ENCODE results near the gene SMAP2.

The SMAP2 gene

GRCh38 chr1:40352126-40352525, 21.4 kb upstream of the SMAP2 start:
- no peak for ATAC-seq (replicated peaks; ENCODE audit: extremely low read depth, poor library complexity, severe bottlenecking)
- Mint-ChIP-seq H3K36me3 (ENCODE audit: insufficient read depth) (peaks cover 2% of the 10 kb centered on the region), H3K27ac (ENCODE audit: low read depth) (no peak overlapping the region), H3K27me3 (no peaks in the 10 kb centered on the region), H3K9me3 (no peaks in the 10 kb centered on the region), H3K4me1 (no peaks in the 10 kb centered on the region), H3K4me3 (no peak overlapping the region)
- DNase-seq (ENCODE audit: low spot score in 2 of 2), result no peak

DNA sequence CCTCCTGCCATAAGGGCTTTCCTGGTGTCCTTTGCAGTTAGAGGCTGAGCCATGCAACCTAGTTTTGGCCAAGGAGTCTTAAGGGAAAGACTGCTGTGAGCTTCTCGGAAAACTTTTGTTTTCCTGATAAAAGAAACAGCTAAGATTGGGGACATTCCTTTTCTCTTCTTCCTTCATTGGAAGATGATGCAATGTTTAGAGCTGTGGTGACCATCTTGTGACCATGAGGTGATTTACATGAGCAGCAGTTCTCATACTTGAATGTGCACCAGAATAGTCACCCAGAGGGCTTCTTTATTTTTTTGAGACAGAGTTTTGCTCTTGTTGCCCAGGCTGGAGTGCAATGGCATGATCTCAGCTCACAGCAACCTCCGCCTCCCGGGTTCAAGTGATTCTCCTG, 20.4 kb upstream of the SMAP2 start:
- Mint-ChIP-seq H3K36me3 (ENCODE audit: insufficient read depth) (peaks cover 2% of the 10 kb centered on the region), H3K27ac (ENCODE audit: low read depth) (no peak overlapping the region), H3K9me3 (no peaks in the 10 kb centered on the region), H3K4me3 (no peak overlapping the region), H3K27me3 (no peaks in the 10 kb centered on the region), H3K4me1 (no peaks in the 10 kb centered on the region)
- no peak for DNase-seq (ENCODE audit: low spot score in 2 of 2)
- no peak for ATAC-seq (replicated peaks; ENCODE audit: extremely low read depth, poor library complexity, severe bottlenecking)

- H3K27me3 Mint-ChIP-seq, result no peaks in the 10 kb centered on the region
- DNase-seq (ENCODE audit: low spot score in 2 of 2) (no peak), ATAC-seq (replicated peaks; ENCODE audit: extremely low read depth, poor library complexity, severe bottlenecking) (no peak)
- H3K9me3 Mint-ChIP-seq, result no peaks in the 10 kb centered on the region
- no peak overlapping the region for H3K27ac Mint-ChIP-seq (ENCODE audit: low read depth)
- H3K4me3 Mint-ChIP-seq, result no peak overlapping the region
- no peaks in the 10 kb centered on the region for H3K4me1 Mint-ChIP-seq
- H3K36me3 Mint-ChIP-seq (ENCODE audit: insufficient read depth), result peaks cover 2% of the 10 kb centered on the region
Measured at GRCh38 chr1:40357625-40358024, 15.9 kb upstream of the SMAP2 start.

DNA sequence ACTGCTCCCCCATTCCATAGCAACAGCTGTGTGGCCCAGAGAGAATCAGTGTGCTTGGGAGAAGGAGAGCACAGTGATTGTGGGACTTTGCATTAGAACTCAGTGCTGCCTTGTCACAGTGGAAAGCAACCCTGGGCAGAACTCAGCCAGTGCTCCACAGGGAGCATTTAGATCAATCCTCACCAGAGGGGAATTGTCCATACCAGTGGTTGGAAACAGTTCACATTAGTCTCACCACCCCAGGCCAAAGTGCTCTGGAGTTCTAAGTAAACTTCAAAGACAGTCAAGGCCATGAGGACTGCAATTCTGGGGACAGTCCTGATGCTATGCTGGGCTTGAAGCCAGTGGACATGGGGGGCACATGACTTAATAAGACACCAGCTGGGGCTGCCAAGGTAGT, 12.9 kb upstream of the SMAP2 start:
- Mint-ChIP-seq H3K4me1 (no peaks in the 10 kb centered on the region), H3K4me3 (no peak overlapping the region), H3K27ac (ENCODE audit: low read depth) (no peak overlapping the region), H3K36me3 (ENCODE audit: insufficient read depth) (no peaks in the 10 kb centered on the region), H3K9me3 (no peaks in the 10 kb centered on the region), H3K27me3 (no peaks in the 10 kb centered on the region)
- ATAC-seq (replicated peaks; ENCODE audit: extremely low read depth, poor library complexity, severe bottlenecking) (no peak), DNase-seq (ENCODE audit: low spot score in 2 of 2) (no peak)

GRCh38 chr1:40361201-40361600, 12.3 kb upstream of the SMAP2 start:
- no peaks in the 10 kb centered on the region for H3K9me3 Mint-ChIP-seq

DNA sequence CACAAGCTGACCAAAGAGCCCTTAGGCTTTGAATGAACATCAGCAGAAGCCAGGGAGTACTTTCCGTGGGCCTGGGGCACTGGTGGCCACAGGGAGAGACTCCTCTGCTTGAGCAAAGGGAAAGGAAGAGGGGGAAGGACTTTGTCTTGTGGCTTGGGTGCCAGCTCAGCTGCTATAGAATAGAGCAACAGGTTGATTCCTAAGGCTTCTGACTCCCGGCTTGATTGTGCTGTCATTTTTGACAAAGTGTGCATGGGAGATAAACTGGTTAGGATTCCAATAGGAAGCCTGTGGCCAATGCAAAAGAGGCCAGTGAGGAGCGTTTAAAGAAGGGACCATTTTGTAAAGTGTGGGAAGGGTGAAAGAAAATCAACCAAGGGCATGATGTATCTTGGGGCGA, 11.9 kb upstream of the SMAP2 start:
- H3K36me3 Mint-ChIP-seq (ENCODE audit: insufficient read depth), result no peaks in the 10 kb centered on the region
- no peak overlapping the region for H3K27ac Mint-ChIP-seq (ENCODE audit: low read depth)
- H3K9me3 Mint-ChIP-seq, result no peaks in the 10 kb centered on the region
- H3K4me3 Mint-ChIP-seq, result no peak overlapping the region
- no peak for DNase-seq (ENCODE audit: low spot score in 2 of 2)
- no peaks in the 10 kb centered on the region for H3K27me3 Mint-ChIP-seq
- H3K4me1 Mint-ChIP-seq, result no peaks in the 10 kb centered on the region
- ATAC-seq (replicated peaks; ENCODE audit: extremely low read depth, poor library complexity, severe bottlenecking), result no peak

More at GRCh38 chr1:40361201-40361600, 12.3 kb upstream of the SMAP2 start:
- Mint-ChIP-seq H3K36me3 (ENCODE audit: insufficient read depth) (no peaks in the 10 kb centered on the region), H3K4me1 (no peaks in the 10 kb centered on the region), H3K27me3 (no peaks in the 10 kb centered on the region), H3K4me3 (no peak overlapping the region), H3K27ac (ENCODE audit: low read depth) (no peak overlapping the region)
- no peak for ATAC-seq (replicated peaks; ENCODE audit: extremely low read depth, poor library complexity, severe bottlenecking)
- DNase-seq (ENCODE audit: low spot score in 2 of 2), result no peak

DNA sequence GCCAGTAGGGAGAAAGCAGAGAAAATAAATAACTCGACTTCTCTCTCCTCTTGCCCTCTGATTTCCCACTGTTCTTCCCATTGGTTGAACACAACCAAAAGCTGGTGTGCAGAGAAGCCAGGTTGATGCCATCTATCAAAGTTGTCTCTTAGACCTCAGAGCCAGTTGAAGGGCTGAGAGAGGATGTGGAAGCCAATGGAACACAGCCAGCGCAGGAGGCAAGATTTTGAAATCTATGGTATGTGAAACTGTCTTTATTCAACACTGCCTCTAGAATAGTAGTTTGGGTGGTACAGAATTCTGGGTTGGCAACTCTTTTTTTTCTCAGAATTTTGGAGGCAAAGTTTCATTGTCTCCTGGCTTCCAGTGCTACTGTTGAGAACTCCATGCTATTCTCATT, 11.3 kb upstream of the SMAP2 start:
- no peak for ATAC-seq (replicated peaks; ENCODE audit: extremely low read depth, poor library complexity, severe bottlenecking)
- Mint-ChIP-seq H3K4me3 (no peak overlapping the region), H3K9me3 (no peaks in the 10 kb centered on the region), H3K4me1 (no peaks in the 10 kb centered on the region), H3K36me3 (ENCODE audit: insufficient read depth) (no peaks in the 10 kb centered on the region), H3K27me3 (no peaks in the 10 kb centered on the region), H3K27ac (ENCODE audit: low read depth) (no peak overlapping the region)
- no peak for DNase-seq (ENCODE audit: low spot score in 2 of 2)

DNA sequence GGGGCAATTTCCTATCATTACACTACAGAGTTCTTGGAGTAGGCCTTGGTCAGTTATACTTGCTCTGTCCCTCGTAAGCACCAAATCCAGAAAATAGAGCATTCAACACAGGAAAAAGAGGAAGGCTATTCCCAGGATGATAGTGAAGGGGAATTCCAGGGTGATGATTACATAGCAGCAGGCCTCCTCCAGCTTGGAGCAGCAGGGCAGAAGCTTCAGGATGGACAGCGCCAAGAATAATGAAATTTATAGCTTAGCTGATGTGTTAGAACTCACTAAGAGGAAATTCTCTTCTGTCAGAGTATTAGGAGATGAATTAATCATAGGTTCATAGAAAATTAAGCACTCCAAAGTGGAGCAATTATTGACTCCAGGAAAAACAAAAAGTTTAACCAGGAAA, 10.8 kb upstream of the SMAP2 start:
- no peak overlapping the region for H3K27ac Mint-ChIP-seq (ENCODE audit: low read depth)
- no peaks in the 10 kb centered on the region for H3K27me3 Mint-ChIP-seq
- no peaks in the 10 kb centered on the region for H3K36me3 Mint-ChIP-seq (ENCODE audit: insufficient read depth)
- no peak for ATAC-seq (replicated peaks; ENCODE audit: extremely low read depth, poor library complexity, severe bottlenecking)
- no peaks in the 10 kb centered on the region for H3K9me3 Mint-ChIP-seq
- no peaks in the 10 kb centered on the region for H3K4me1 Mint-ChIP-seq
- H3K4me3 Mint-ChIP-seq, result no peak overlapping the region
- no peak for DNase-seq (ENCODE audit: low spot score in 2 of 2)

GRCh38 chr1:40363721-40364120, 9.8 kb upstream of the SMAP2 start:
- DNase-seq (ENCODE audit: low spot score in 2 of 2) (no peak), ATAC-seq (replicated peaks; ENCODE audit: extremely low read depth, poor library complexity, severe bottlenecking) (no peak)
- H3K27me3 Mint-ChIP-seq, result no peaks in the 10 kb centered on the region
- no peaks in the 10 kb centered on the region for H3K36me3 Mint-ChIP-seq (ENCODE audit: insufficient read depth)
- H3K27ac Mint-ChIP-seq (ENCODE audit: low read depth), result peak overlapping the region; percentile 36
- no peak overlapping the region for H3K4me3 Mint-ChIP-seq
- no peaks in the 10 kb centered on the region for H3K4me1 Mint-ChIP-seq
- H3K9me3 Mint-ChIP-seq, result no peaks in the 10 kb centered on the region

DNA sequence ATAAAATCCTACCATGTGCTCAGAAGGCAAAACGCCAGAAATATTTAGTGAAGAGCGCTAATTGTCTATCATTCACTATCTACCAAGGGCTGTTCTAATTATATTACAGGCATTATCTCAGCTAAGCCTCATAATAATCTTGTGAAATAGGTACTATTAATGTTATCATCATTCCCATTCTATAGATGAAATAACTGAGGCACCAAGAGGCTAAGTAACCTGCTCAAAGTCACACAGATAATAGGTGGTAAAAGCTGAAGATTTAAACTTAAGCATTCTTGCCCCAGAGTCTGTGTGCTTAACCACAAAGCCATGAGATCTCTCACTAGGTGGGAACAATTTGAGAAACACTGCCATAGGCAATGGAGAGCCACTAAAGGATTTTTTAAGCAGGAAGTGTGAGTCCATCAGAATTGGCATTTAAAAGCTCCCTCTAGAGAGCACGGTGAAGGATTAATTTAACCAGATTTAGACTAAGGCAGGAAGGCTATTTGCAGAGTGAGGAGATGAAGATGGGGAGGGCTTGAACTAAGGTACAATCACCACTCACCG, 1.7 kb upstream of the SMAP2 start:
- no peaks in the 10 kb centered on the region for H3K27me3 Mint-ChIP-seq
- no peaks in the 10 kb centered on the region for H3K9me3 Mint-ChIP-seq
- ATAC-seq (replicated peaks; ENCODE audit: extremely low read depth, poor library complexity, severe bottlenecking), result no peak
- DNase-seq (ENCODE audit: low spot score in 2 of 2), result no peak
- H3K27ac Mint-ChIP-seq (ENCODE audit: low read depth), result no peak overlapping the region
- H3K4me3 Mint-ChIP-seq, result no peak overlapping the region
- peaks cover 34% of the 10 kb centered on the region for H3K4me1 Mint-ChIP-seq
- peaks cover 30% of the 10 kb centered on the region for H3K36me3 Mint-ChIP-seq (ENCODE audit: insufficient read depth)

- DNase-seq (ENCODE audit: low spot score in 2 of 2), result no peak
- Mint-ChIP-seq H3K27ac (ENCODE audit: low read depth) (peak overlapping the region; percentile 96), H3K27me3 (no peaks in the 10 kb centered on the region), H3K36me3 (ENCODE audit: insufficient read depth) (peaks cover 34% of the 10 kb centered on the region), H3K4me1 (peaks cover 43% of the 10 kb centered on the region), H3K9me3 (no peaks in the 10 kb centered on the region), H3K4me3 (peak overlapping the region; percentile 89)
- no peak for ATAC-seq (replicated peaks; ENCODE audit: extremely low read depth, poor library complexity, severe bottlenecking)
Measured at GRCh38 chr1:40372658-40373322, 737 bp upstream of the SMAP2 start.

GRCh38 chr1:40377512-40377911, 4.0 kb downstream of the SMAP2 start:
- ATAC-seq (replicated peaks; ENCODE audit: extremely low read depth, poor library complexity, severe bottlenecking) (no peak), DNase-seq (ENCODE audit: low spot score in 2 of 2) (no peak)
- H3K4me3 Mint-ChIP-seq, result peak overlapping the region; percentile 17
- peaks cover 71% of the 10 kb centered on the region for H3K4me1 Mint-ChIP-seq
- peaks cover 47% of the 10 kb centered on the region for H3K36me3 Mint-ChIP-seq (ENCODE audit: insufficient read depth)
- H3K9me3 Mint-ChIP-seq, result no peaks in the 10 kb centered on the region
- no peak overlapping the region for H3K27ac Mint-ChIP-seq (ENCODE audit: low read depth)
- H3K27me3 Mint-ChIP-seq, result no peaks in the 10 kb centered on the region

GRCh38 chr1:40379785-40380452, 6.4 kb downstream of the SMAP2 start:
- Mint-ChIP-seq H3K4me1 (peaks cover 76% of the 10 kb centered on the region), H3K27me3 (no peaks in the 10 kb centered on the region), H3K27ac (ENCODE audit: low read depth) (peak overlapping the region; percentile 75), H3K36me3 (ENCODE audit: insufficient read depth) (peaks cover 34% of the 10 kb centered on the region), H3K4me3 (no peak overlapping the region), H3K9me3 (no peaks in the 10 kb centered on the region)
- DNase-seq (ENCODE audit: low spot score in 2 of 2), result no peak
- ATAC-seq (replicated peaks; ENCODE audit: extremely low read depth, poor library complexity, severe bottlenecking), result no peak

Data from central memory CD8-positive, alpha-beta T cell (primary cell).